HuH-7 (cell line): ENCODE measurements around the gene NCOA3.
"Not testable (repeated sequence)": the region's sequence is repeated elsewhere in the genome, so short reads cannot be mapped to it uniquely, and the experiment has no call there.

ENCODE experiments used
- DNase-seq: peaks from one replicate; pipeline ENCODE4 v3.0.0; 2011; ENCODE audit warnings: low spot score

The NCOA3 gene

DNA sequence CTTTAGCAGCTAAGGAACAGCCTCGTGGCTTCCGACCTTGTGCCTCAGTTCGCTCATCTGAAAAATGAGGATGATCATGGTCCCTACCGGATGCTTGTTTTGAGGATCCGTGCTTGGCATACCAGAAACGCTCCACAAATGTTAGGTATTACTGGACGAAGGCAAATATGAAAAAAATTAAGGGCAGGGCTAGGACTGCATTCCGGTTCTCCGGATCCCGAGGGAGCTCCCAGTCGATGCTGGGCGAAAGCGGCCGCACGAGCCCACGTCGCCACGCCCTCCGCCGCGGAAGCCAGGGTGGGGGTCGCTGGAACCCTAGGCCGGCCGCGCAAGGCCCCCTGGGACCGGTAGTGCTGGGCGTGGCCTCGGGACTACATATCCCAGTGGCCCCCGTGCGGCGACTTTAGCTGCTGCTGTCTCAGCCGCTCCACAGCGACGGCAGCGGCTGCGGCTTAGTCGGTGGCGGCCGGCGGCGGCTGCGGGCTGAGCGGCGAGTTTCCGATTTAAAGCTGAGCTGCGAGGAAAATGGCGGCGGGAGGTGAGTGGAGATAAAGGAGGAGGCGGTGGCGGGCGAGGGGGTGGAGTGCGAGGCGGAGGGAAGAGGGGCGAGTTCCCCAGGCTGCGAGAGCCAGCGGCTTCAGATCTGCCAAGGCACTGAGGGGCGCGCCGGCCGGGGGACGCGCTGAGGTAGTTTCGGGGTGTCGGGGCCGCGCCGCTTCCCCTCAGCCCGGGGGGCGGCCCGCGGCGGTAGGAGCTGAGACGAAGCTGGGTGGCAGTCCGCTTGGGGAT, at the start of gene NCOA3:
Gene NCOA3 (plus strand): TSS at position 406 of the 789 bp plus-strand sequence. CDS start 120,361 bp downstream, outside the sequence.
- DNase-seq = peak; percentile 94

DNA sequence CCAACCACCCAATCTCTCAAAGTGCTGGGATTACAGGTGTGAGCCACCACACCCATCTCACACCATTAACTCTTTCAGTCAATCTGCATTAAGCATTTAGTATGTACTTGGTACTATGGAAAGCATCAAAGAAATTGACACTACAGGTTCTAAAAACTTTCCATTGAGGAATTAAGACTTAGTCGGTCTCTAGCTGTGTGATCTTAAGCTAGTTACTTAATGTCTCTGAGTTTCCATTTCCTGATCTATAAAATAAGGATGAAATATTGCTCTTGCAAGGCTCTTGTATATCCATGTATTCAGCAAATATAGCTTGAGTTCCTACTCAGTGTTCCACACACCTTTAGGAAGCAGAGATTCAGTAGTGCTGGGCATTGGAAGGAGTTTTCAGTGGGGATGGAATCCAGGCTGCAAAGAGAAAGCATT, 48.9 kb upstream of the NCOA3 start:
- no peak for DNase-seq

DNA sequence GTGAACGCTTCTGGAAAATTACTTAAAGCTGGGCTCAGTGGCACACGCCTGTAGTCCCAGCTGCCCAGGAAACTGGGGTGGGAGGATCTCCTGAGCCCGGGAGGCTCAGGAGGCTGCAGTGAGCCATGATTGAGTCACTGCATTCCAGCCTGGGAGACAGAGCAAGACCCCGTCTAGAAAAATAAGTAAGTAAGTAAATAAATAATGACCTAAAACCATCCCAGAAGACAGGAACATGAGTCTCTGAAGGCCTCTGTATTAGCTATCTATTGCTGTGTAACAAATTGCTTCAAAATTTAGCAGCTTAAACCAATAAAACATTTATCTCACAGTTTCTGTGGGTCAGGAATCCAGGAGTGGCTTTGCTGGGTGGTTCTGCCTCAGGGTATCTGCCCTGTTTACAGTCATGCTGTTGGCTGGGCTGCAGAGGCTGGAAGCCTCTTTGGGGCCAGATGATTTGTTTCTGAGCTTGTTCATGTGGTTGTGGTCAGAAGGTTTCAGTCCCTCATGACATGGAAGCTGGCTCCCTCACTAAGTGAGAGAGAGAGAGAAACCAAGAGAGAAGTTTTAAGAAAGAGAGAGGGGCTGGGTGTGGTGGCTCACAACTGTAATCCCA, 48.4 kb upstream of the NCOA3 start:
- no peak for DNase-seq

DNA sequence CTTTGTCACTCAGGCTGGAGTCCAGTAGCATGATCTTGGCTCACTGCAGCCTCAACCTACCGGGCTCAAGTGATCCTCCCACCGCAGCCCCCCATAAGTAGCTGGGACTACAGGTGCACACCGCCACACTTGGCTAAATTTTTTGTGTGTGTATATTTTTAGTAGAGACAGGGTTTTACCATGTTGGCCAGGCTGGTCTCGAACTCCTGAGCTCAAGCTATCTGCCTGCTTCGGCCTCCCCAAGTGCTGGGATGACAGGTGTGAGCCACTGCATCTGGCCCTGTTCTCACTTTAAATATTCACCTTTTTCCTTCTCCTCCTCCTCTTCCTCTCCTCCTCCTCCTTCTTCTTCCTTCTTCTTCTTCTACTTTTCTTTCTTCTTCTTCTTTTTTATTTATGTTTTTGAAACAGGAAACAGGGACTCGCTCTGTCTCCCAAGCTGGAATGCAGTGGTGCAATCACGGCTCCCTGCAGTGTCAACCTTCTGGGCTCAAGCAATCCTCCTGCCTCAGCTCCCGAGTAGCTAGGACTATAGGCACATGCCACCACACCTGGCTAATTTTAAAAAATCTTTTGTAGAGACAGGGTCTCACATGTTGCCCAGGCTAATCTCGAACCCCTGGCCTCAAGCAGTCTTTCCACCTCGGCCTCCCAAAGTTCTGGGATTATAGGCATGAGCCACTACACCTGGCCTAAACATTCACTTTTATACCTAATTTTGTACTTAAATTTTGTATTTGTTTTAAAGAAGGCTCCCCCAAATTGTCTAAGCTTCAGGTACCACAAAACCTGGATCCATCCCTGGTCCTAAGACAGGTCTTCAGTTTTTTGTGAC, 47.2 kb upstream of the NCOA3 start:
- no peak for DNase-seq

DNA sequence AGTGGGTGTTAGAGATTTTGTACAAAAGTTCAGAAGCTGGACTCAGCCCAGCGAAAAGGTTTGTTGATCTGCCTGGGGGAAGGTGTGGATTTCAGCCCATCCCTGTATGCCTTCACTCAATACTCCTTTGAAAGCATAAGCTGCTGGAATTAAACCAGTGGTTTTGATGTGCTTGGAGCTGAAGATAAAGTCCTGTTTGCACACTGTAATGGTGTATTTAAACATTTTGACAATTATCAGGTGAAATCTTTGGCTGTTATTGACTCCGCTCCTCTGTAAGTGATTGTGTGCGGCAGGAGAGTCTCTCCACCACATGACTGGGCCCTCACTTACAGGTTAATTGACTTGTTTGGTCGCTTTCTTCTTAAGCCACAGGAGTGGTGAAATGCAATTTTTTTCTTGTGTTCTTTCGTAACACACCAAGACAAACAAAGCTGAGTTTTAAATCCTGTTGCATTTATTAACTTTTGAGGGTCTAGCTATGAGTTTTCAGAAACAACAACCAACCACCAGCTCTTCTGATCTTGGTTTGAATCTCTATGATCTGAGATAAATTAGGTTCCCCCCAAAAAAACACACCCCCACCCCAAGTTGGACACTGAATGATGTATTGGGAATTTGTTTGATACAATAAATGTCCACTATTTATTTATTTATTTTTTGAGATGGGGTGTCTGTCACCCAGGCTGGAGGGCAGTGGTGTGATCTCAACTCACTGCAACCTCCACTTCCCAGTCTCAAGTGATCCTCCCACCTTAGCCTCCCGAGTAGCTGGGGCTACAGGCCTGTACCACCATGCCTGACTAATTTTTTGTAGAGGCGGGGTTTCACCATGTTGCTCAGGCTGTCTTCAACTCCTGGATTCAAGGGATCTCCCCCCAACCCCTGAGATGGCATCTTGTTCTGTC, 46.3 kb upstream of the NCOA3 start:
- peak; percentile 55 for DNase-seq

DNA sequence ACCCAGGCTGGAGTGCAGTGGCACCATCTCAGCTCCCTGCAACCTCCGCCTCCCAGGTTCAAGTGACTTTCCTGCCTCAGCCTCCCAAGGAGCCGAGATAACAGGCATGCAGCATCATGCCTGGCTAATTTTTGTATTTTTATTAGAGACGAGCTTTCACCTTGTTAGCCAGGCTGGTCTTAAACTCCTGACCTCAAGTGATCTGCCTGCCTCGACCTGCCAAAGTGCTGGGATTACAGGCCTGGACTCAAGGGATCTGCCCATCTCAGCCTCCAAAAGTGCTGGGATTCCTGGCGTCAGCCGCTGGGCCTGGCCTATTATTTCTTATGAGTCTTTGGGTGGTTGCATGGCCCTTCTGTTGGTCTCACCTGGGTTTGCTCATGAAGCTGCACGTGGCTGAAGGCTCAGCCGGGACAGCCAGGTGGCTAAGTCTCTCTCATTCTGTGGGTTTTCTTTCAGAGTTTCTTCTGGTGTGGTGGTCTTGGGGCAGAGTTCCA, 45.6 kb upstream of the NCOA3 start:
- no peak for DNase-seq

DNA sequence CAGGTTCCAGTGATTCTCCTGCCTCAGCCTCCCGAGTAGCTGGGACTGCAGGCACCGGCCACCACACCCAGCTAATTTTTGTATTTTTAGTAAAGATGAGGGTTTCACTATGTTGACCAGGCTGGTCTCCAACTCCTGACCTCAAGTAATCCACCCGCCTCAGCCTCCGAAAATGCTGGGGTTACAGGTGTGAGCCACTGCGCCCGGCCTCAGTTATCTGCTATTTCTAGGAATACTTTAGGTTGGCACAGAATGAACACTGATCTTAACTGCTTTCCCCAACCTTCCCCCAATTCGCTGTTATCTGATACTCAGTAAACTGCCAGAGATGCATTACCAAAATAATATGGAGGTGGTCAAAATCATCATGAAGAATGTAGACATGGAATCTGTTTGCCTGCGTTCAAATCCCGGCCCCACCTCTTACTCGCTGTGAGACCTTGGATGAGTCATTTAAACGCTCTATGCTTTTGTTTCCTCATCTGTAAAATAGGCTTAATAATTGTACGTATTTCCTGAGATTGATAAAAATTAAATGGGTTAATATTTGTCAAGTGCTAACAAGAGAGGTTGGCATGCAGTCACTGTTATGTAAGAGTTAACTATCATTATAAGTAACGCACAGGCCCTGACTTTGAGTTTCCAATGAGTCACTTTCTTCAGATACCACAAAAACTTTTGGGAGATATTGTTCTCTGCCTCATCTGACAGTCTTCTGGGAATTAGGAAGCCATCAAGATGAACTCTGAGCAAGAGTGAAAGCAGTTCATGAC, 44.5 kb upstream of the NCOA3 start:
- no peak for DNase-seq

DNA sequence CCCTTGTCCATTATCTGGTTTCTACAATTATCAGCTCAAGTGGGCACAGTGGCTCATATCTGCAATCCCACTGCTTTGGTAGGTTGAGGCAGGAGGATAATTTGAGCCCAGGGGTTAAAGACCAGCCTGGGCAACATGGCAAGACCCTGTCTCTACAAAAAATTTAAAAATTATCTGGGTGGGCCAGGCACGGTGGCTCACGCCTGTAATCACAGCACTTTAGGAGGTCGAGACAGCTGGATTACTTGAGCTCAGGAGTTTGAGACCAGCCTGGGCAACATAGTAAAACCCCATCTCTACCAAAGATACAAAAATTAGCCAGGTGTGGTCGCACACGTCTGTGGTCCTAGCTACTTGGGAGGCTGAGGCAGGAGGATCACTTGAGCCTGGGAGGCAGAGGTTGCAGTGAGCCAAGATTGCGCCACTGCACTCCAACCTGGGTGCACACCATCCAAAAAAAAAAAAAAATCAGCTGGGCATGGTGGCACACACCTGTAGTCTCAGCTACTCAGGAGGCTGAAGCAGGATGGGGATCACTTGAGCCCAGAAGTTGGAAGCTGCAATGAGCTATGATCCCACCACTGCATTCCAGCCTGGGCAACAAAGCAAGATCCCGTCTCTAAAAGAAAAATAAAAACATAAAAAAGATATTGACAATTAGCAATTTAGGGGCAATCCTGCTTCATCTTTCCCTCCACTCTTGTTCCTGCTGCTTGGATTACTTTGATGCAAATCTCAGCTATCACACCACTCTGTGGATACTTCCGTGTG, 43.2 kb upstream of the NCOA3 start:
- DNase-seq = not testable (repeated sequence)

DNA sequence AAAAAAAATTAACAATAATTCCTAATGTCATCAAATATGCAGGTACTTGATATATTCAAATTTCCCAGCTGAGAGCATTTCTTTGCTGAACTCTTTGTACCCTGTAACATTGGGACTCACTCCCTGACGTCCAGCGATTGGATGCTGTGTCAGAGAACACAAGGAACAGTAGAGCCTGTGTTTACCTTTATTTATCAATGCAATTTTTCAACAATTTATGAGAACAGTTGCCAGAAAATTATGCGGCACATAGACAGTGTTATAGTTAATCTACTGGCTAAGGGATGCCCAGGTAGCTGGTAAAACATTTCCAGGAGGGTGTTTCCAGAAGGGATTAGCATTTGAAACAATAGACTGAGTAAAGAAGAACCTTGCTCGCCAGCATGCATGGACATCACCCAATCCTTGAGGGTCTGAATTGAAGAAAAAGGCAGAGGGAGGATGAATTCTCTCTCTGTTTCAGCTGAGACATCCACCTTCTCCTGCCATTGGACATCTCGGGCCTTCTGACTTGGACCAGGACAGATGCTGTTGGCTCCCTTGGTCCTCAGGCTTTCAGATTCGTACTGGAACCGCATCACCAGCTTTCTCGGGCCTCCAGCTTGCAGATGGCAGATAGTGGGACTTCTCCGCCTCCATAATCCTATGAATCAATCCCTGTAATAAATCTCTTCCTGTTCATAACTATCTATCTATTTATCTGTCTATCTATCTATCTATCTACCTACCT, 42.2 kb upstream of the NCOA3 start:
- no peak for DNase-seq

DNA sequence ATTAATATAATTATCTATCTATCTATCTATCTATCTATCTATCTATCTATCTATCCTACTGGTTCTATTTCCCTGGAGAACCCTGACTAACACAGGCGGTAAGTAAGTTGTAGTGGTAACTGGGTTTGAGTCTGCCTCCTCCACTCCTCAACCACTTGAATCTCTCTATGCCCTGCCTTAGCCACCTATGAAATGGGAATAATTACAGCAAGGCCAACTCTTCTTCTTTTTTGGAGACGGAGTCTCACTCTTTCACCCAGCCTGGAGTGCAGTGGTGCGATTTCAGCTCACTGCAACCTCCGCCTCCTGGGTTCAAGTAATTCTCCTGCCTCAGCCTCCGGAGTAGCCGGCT, 41.0 kb upstream of the NCOA3 start:
- not testable (repeated sequence) for DNase-seq

DNA sequence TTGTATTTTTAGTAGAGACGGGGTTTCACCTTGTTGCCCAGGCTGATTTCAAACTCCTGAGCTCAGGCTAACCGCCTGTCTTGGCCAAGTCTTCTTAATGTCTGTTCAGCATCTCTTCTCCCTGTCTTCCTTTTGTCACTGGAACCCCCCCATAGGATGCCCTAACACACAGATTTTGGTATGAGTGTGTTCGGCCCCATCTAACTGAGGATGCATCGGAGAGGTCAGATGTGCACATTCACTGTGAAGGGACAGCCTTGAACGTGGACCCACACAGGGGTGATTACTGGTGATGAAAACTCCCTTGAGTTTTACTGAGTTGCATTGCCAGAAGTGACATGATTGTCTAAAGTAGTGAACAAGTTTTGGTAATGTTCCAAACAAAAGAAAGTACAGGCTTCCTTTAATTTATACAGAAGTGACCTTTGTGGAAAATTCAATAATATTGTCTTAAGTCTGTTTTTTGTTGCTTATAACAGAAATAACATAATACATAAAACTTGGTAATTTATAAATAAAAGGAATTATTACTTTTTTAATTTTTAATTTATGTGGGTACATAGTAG, 40.5 kb upstream of the NCOA3 start:
- DNase-seq = no peak

DNA sequence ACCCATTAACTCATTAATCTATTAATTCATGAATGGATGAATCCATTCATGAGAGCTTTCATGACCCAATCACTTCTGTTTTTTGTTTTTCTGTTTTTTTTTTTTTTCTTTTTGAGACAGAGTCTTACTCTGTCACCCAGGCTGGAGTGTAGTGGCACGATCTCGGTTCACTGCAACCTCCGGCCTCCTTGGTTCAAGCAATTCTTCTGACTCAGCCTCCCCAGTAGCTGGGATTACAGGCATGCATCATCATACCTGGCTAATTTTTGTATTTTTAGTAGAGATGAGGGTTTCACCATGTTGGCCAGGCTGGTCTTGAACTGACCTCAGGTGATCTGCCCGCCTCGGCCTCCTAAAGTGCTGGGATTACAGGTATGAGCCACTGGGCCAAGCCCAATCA, 39.8 kb upstream of the NCOA3 start:
- DNase-seq = not testable (repeated sequence)

DNA sequence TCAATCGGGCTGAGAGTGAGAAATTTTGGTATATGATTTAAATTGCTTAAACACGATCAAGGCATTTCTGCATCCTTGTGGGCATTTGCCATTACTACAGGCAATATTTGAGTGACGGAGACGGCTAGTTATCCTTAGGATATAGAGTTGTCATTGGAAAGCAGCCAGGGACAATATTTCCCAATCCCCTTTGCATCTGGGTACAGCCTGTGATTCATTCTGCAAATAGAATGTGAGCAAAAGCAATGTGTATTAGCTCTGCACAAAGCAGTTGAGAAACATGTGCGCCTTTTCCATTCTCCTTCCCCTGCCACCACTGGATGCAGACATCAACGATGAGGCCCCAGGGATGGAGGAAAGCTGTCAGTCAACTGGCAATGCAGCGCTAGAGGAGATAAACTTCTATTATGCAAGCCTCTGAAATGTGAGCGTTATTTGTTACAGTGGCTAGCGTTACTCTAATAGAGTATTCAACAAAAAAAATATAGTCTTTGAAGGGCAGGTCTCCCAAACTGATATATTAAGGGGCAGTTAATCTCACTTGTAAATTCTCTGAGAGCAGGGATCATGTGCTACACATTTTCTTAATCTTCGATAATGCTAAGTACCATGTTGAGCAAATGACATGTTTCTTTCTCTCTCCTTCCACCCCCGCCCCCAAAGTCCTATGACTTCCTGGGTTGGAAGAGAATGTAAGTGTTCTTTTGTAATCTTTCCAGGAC, 37.1 kb upstream of the NCOA3 start:
- peak; percentile 71 for DNase-seq

DNA sequence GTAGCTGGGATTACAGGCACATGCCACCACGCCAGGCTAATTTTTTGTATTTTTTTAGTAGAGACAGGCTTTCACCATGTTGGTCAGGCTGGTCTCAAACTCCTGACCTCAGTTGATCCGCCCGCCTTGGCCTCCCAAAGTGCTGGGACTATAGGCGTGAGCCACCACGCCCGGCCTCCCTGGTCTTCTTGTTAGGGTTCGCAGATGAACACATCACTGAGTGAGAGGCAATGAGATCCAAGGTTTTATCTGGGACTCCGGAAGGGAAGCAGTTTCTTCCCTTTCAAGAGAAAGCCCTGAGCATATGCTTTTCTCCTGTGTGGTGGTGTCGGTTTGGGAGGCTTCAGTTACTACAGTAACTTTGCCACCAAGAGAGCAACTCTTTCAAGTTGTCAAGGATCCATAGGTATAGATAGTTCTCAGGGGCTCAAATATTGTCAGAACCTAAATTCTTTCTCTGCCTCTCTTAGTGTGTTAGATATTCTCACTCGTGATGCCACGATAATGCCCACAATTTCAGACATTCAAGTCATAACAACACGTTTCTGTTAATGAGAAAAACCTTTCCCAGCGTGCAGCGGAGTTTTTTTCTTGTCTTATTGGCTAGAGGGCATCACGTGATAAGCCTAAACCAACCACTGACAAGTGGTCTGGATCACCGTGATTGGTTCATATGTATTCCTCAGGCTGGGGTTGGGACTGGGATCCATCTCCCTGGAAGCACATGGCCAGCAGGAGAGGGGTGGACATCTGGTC, 36.2 kb upstream of the NCOA3 start:
- no peak for DNase-seq

DNA sequence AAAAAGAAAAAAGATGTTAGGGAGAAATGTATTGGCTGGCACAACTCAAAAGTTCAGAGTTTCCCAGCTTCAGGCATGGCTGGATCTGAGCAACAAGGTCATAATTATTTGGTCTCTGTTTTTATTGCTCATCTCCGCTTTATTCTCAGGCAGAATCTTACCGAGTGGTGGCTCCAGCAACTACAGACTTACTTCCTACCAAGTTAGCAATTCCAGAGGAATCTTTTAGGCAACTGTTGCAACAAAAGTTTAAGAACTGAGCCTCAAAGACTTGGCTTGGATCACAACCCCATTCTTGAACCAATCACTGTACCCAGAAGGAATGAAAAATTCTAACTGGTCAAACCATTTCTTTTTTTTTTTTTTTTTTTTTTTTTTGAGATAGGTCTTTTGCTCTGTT, 35.5 kb upstream of the NCOA3 start:
- no peak for DNase-seq

DNA sequence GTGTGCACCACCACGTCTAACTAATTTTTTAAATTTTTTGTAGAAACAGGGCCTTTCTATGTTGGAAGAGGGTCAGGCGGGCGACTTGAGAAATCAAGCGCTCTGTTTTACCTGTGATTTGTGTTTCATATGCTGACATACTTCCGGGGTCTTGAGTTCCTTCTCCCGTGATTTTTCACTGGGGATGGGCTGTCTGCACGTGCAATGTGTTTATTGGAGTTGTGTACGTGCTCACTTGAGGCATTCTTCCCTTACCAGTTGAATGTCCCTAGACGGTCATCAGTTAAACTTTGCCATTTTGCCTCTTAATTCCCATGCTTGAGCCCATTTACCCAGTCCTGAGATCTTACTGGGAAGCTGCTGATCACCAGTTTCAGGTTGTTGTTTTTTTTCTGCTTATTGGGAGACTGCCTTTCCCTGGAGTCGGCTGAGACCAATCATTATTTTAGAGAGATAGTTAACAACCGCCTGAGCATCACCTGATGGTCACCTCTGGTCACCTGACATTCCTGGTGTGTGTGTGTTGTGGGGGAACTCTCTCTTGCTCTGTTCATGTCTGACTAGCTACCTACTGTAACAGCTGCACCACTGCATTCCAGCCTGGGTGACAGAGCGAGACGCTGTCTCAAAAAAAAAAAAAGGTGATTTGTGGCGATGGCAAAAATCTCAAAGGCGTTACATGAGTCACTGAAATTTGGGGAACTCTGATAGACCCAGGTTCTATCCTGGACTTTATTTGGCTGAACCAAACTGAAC, 34.8 kb upstream of the NCOA3 start:
- DNase-seq = no peak
